NCI-H1436 (cell line): Measurements from ENCODE around the gene GPATCH2.
"Not testable (repeated sequence)": the region's sequence is repeated elsewhere in the genome, so short reads cannot be mapped to it uniquely, and the experiment has no call there.

Source experiments
- DNase-seq: peaks from one replicate; lab custom pipeline; 2025; lab: John Stamatoyannopoulos, UW

Gene GPATCH2

GRCh38 chr1:217443845-217444244 is 187.0 kb downstream of the GPATCH2 start:
- DNase-seq, result no peak

DNA sequence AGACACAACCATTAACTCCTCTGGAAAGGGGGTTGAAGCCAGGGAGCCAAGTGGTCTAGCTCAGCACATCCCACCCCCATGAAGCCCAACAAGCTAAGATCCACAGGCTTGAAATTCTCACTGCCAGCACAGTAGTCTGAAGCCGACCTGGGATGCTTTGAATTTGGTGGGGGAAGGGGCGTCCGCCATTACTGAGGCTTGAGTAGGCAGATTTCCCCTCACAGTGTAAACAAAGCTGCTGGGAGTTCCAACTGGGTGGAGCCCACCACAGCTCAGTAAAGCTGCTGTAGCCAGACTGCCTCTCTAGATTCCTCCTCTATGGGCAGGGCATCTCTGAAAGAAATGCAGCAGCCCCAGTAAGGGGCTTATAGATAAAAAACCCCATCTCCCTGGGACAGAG is 193.5 kb downstream of the GPATCH2 start:
- no peak for DNase-seq

GRCh38 chr1:217435204-217435603 is 195.7 kb downstream of the GPATCH2 start:
- DNase-seq, result peak; percentile 27

GRCh38 chr1:217433664-217434063 is 197.2 kb downstream of the GPATCH2 start:
- DNase-seq, result no peak

- DNase-seq, result no peak
Observed at GRCh38 chr1:217432339-217432738, 198.6 kb downstream of the GPATCH2 start.

DNA sequence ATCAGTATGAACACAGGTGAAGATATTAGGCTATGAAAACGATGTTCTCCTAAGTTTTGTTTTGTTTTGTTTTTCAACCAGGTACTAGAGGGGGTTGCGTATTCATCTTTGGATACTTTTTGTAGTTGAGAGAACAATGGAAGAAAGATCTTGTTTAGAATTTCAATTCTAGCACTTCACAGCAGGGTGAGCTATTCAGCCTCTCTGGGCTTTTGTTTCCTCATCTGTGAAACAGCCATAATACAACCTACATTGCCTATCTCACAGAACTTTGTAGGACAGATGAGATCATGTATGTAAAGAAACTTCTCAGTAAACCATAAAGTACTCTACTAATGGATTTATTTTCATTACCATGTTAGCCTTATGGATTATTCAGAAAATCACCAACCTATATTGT is 199.5 kb downstream of the GPATCH2 start:
- DNase-seq, result no peak

DNA sequence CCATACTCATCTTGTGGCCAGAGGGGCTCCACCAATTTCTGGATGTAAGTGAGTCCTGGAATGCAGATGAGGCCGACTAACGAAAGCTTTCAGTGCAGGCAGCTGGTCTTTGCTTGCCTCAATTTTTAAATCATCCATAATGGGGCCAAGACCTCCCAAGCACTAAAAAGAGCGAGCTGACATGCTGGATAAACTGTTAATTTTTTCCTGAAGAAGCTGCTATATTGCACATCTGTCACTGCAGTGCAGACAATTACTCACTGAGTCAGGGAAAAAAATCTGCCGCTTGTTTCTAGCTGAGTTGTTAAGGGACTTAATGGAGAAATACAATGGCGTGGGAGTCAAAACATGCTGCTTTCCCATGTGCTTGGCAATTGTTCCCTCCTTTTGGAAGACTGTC is 205.5 kb downstream of the GPATCH2 start:
- DNase-seq, result no peak

- DNase-seq, result no peak
Observed at GRCh38 chr1:217419194-217419551, 211.7 kb downstream of the GPATCH2 start.

DNA sequence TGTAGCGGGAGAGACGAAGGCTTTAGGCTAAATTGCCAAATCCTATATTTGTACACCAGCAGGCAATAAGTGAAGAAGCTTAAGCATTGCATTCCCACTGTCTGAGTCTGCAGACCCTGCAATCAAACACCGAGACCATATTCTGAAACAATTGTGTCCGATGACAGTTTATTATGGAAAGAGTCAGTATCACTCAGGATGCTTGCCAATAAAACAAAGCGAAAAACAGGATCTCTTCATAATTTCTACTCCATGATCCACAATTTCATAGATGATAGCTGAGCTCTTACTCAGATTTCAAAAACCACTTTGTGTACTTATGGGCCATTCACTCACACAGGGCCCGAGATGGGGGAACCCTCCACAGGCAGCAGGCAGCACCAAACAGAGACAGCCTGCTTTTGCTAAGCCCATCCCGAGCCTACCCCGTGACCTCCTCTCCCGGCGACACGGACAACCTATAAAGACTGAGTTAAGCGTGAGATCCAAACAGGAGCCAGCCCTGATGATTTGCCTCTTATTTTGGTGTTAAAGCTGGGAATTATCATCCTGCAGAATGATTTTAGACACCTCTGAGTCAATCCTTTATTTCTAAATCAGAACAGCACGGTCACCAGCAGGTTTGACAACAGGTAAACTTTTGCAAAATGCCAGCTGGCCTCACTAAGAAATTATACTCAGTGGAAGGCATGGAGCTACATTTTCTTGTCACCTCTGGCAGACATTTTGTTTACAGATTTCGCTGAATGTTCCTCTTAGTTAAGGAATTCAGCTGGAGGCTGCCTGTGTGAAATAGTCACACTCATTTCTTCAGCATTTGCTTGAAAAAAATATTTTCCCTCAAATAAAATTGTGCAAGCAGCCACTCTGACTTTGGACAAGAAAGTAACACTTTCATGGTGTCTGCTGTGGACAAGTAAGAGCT is 212.4 kb downstream of the GPATCH2 start:
- DNase-seq, result no peak

DNA sequence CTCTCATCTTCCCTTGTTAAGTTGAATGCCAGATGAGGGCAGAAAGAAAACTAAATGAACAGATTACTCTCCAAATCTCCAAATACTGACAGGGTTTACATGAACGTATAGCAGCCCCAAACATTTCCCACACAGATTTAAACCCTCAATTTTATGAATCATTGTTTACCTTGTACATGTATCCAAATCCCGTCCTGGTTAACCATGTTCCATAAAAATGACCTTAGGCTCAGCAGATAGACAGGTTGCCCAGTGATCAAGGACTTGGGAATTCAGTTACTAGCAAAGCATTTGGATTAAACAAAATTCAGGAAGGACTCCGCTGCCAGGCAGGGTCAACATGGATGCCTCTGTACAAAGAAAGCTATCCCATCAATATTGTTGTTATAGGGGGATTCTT is 213.5 kb downstream of the GPATCH2 start:
- no peak for DNase-seq

DNA sequence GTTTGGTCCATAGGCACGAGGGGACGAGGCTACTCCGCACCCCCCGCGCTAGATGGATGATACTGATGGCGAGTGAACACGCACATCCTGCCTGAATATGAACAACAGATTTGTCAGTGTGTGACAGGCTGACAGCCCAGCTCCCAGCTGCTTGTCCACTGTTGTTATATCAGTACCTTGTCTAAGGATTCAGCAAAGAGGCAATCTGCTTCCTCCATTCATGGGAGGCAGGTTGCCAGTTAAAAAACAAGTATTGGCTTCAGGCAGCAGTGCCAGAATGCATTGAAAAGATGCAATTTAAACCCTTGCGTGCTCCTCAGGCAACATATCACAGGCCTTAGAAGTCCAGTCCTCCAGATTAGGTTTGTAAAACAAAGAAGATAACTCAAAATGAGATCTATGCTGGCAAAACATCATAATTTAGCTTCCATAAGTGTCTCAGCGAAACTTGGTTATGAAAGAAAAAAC is 223.3 kb downstream of the GPATCH2 start:
- DNase-seq, result no peak

GRCh38 chr1:217403026-217403720 is 227.7 kb downstream of the GPATCH2 start:
- no peak for DNase-seq

- DNase-seq, result no peak
Observed at GRCh38 chr1:217402301-217402700, 228.6 kb downstream of the GPATCH2 start.

GRCh38 chr1:217393896-217394295 is 237.0 kb downstream of the GPATCH2 start:
- no peak for DNase-seq

DNA sequence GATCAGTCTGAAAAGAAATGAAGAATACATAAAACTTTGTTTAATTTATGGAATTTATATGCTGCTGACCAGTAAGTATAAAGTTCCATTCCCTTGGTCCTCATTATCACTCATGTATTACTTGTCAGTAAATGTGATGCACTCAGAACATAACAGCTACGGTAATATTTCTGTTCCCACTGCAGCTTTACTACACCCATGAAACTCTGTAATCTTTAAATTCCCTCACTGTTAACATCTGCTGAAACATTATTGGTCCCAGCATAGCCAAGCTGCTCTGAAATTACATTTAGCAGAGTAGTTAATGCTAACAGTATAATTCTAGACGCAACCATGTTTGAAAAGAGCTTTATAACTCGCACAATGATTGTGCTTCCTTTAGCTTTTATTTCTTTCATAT is 238.4 kb downstream of the GPATCH2 start:
- no peak for DNase-seq

- no peak for DNase-seq
Observed at GRCh38 chr1:217389895-217390294, 241.0 kb downstream of the GPATCH2 start.

GRCh38 chr1:217388522-217389065 is 242.3 kb downstream of the GPATCH2 start:
- DNase-seq, result no peak

- DNase-seq, result not testable (repeated sequence)
Observed at GRCh38 chr1:217381773-217382172, 249.1 kb downstream of the GPATCH2 start.

DNA sequence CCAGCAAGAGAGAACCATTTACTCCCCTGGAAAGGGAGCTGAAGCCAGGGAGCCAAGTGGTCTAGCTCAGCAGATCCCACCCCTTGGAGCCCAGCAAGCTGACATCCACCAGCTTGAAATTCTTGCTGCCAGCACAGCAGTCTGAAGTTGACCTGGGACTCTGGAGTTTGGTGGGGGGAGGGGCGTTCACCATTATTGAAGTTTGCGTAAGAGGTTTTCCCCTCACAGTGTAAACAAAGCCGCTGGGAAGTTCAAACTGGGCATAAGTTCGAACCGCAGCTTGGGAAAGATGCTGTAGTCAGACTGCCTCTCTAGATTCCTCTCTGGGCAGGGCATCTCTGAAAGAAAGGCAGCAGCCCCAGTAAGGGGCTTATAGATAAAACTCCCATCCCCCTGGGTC is 251.1 kb downstream of the GPATCH2 start:
- DNase-seq, result not testable (repeated sequence)

- no peak for DNase-seq
Observed at GRCh38 chr1:217379336-217379735, 251.6 kb downstream of the GPATCH2 start.
